GM12872 (cell line): ENCODE data around the gene LRRC15.

Experiments used
- TF ChIP-seq, protein P1 (sequence below): IDR thresholded peaks from 3 replicates; pipeline ENCODE4 v1.5.1; 2011; ENCODE audit warnings: low read depth, mild to moderate bottlenecking, low read length, moderate library complexity; ENCODE audit not compliant: insufficient read depth

The LRRC15 gene

DNA sequence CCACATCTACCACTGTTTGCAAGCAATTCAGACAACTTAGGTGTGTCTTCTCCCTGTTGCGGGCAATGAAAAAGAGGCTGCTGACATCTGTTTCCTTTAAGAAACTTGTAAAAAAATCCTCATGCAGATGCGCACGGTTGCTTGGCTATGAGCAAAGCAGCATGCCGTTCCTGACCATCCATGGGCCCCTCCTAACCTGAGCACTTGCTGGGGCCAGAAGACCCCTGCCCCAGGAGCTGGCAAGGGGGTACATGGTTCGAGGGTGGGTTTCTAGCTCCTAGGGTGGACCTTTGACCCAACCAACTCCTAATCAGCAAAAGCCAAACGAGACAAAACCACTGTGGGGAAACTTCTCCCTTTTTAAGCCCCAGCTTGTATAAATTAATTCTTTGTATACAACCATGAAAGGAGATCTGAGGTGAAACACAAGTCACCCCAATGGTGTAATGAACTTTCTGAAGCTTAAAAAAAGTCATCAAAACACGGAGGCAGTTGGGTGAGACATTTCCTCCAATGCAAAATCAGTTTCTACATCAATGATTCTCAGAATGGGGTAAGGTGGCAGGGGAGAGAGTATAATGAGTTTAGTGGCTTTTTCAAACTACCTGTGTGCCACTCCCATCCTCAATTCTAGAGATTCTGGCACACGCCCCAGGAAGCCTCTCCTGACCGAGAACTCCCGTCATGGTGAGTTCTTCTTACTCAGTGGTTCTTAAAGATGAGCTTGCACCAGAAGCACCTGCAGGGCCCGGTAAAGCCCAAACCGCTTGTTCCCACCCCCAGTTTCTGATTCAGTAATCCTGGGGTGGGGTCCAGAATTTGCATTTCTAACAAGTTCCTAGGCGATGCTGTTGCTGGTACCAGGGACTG is 62.5 kb downstream of the LRRC15 start:
- TF ChIP-seq, protein P1, sequence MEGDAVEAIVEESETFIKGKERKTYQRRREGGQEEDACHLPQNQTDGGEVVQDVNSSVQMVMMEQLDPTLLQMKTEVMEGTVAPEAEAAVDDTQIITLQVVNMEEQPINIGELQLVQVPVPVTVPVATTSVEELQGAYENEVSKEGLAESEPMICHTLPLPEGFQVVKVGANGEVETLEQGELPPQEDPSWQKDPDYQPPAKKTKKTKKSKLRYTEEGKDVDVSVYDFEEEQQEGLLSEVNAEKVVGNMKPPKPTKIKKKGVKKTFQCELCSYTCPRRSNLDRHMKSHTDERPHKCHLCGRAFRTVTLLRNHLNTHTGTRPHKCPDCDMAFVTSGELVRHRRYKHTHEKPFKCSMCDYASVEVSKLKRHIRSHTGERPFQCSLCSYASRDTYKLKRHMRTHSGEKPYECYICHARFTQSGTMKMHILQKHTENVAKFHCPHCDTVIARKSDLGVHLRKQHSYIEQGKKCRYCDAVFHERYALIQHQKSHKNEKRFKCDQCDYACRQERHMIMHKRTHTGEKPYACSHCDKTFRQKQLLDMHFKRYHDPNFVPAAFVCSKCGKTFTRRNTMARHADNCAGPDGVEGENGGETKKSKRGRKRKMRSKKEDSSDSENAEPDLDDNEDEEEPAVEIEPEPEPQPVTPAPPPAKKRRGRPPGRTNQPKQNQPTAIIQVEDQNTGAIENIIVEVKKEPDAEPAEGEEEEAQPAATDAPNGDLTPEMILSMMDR: no peak

DNA sequence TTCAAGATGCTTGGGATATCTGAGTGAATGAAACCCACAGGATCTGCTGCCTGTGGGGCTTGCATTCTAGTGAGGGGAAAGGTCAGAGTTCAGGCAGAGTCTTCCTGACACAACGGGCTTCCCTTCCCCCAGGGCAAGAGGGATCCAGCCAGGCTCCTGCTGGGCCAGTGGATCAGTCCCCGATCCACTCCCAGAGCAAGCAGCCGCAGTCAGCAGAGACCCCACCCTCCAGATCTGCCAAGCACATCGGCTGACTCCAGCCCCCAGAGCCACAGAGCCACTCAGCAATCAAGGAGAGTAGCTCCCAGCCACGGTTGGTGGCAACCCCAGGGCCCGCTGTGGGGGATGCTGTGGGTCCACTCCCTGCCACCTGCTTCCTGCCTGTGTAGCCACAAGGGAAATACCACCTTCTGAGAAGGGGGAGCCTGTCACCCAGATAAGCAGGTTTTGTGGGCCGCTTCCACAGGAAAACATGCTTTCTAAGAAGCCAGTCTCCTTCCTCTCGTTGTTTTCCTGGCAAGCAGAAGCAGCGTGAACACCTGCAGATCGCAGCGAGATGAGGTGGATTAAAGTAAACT is 63.3 kb downstream of the LRRC15 start:
- TF ChIP-seq, protein P1: no peak

DNA sequence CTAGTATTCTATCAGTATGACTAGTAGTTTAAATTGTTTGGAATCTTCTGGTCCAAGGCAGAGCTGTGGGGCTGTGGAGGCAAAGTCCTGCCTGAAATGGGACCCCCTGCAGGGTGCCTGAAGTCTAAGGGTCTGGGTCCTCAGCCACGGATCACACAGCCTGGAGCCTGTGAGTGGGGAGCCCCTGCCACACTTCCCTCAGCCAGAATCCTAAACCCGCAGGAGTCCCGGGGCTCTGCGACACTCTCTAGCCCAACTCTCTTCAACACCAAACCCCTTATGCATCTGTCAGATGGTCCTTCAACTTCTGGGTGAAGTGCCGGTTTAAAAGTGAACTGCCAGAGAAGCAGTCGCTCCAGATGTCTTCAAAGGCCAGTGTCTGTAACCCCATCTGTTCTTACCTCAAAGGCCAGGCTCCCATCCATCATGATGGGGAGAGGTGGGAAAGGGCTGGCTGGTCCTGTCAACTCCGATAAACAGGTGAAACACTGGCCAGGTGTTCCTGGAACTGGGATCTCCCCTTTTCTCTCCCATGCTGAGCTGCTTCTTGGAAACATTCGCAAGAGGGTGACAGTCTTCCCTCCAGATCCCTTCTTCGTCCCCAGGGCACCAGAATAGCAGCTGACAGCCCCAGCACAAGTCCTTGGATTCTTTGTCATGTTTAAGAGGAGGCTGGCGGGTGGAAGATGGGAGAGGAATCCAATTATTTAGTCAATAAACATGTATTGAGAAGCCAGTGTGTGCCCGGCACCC is 64.0 kb downstream of the LRRC15 start:
- TF ChIP-seq, protein P1: no peak
